Endodermal cell (in vitro differentiated cells): ENCODE measurements around the gene BCL11B. TPM values are rescaled to one million over a fixed set of nuclear protein-coding genes. Genes with fewer than 3 reads are reported as not detected.
A peak's percentile ranks its signal among the peaks of the same experiment; 100 is the strongest.

Source experiments
- DNase-seq: peaks from one replicate; pipeline ENCODE4 v3.0.0-alpha.2; 2017
- H3K27ac ChIP-seq: 2 replicates; pipeline ENCODE4 v1.5.1; 2013; ENCODE audit warnings: mild to moderate bottlenecking, low read depth, low read length, moderate library complexity
- H3K27me3 ChIP-seq: 2 replicates; pipeline ENCODE4 v1.6.1; 2013; ENCODE audit warnings: mild to moderate bottlenecking, low read length, moderate library complexity; ENCODE audit not compliant: insufficient read depth, control insufficient read depth, poor library complexity, severe bottlenecking
- H3K36me3 ChIP-seq: 2 replicates; pipeline ENCODE4 v1.7.0; 2013; ENCODE audit warnings: mild to moderate bottlenecking, low read length, moderate library complexity; ENCODE audit not compliant: control insufficient read depth, insufficient read depth
- H3K4me1 ChIP-seq: one replicate; pipeline ENCODE4 v1.7.0; 2013; ENCODE audit warnings: low read length; ENCODE audit not compliant: control insufficient read depth, insufficient read depth
- H3K4me3 ChIP-seq: 2 replicates; pipeline ENCODE4 v1.5.1; 2013; ENCODE audit warnings: mild to moderate bottlenecking, low read length, moderate library complexity
- H3K9ac ChIP-seq: 2 replicates; pipeline ENCODE4 v1.6.1; 2013; ENCODE audit warnings: mild to moderate bottlenecking, low read length, moderate library complexity; ENCODE audit not compliant: poor library complexity, severe bottlenecking; ENCODE audit errors: extremely low read depth
- H3K9me3 ChIP-seq: 2 replicates; pipeline ENCODE4 v1.6.1; 2013; ENCODE audit warnings: mild to moderate bottlenecking, low read length, moderate library complexity; ENCODE audit not compliant: control insufficient read depth
- H3K27ac Mint-ChIP-seq: 2 replicates; pipeline ENCODE4 v1.8.0; 2020; ENCODE audit warnings: mixed read lengths
- H3K27me3 Mint-ChIP-seq: 2 replicates; pipeline ENCODE4 v1.8.0; 2021; ENCODE audit warnings: mild to moderate bottlenecking, mixed read lengths; ENCODE audit not compliant: insufficient read depth
- H3K36me3 Mint-ChIP-seq: 2 replicates; pipeline ENCODE4 v1.8.0; 2020; ENCODE audit warnings: low read depth, mixed read lengths
- H3K4me1 Mint-ChIP-seq: 2 replicates; pipeline ENCODE4 v1.8.0; 2020; ENCODE audit warnings: mixed read lengths
- H3K4me3 Mint-ChIP-seq: 2 replicates; pipeline ENCODE4 v1.8.0; 2020; ENCODE audit warnings: mild to moderate bottlenecking, moderate library complexity, mixed read lengths
- H3K9me3 Mint-ChIP-seq: 2 replicates; pipeline ENCODE4 v1.8.0; 2020; ENCODE audit warnings: mild to moderate bottlenecking, mixed read lengths
- CTCF ChIP-seq: fragments of 200-600 bp; sonication (generic); conservative IDR thresholded peaks from 2 replicates; pipeline ENCODE4 v1.5.0; 2021; ENCODE audit warnings: antibody characterized with exemption, mild to moderate bottlenecking
- WGBS, 2 experiments: methylation state at CpG; one replicate each; pipeline versions ENCODE4 v1.1.5 to v1.1.7; 2013; ENCODE audit warnings: missing lambda C conversion rate in 2 of 2, mixed read lengths in 1 of 2; ENCODE audit not compliant: insufficient coverage in 1 of 2, insufficient read length in 1 of 2; 5-methylcytosine and 5-hydroxymethylcytosine counted together
- total RNA-seq, 2 donors: library from RNA; stranded (reverse); fragmentation: NEBNext Ultra II Directional in 1 of 2; extraction: Animal tissue kit (Norgen Biotek cat#: 25700) in 1 of 2; gene quantifications; 2 replicates in 1 of 2; 3 replicates in 1 of 2; pipeline ENCODE4 v1.2.1, GENCODE V29; 2021

BCL11B gene
- total RNA-seq, 2 donors from 2014 or later: 5.7 to 6.0 TPM

GRCh38 chr14:99191395-99192027 is 80.5 kb downstream of the BCL11B start:
- no peaks in the 10 kb centered on the region for H3K27me3 ChIP-seq
- H3K4me3 Mint-ChIP-seq: no peak overlapping the region
- no peaks in the 10 kb centered on the region for H3K9me3 Mint-ChIP-seq
- no peak for TF ChIP-seq CTCF
- WGBS, 2 experiments: 76 to 89% methylated on average over 4 to 10 of the region's 10 CpGs
- H3K27ac ChIP-seq: no peak overlapping the region
- no peak for DNase-seq
- no peak overlapping the region for H3K9ac ChIP-seq
- H3K36me3 ChIP-seq: no peaks in the 10 kb centered on the region
- no peaks in the 10 kb centered on the region for H3K36me3 Mint-ChIP-seq
- H3K4me1 ChIP-seq: no peaks in the 10 kb centered on the region
- H3K9me3 ChIP-seq: no peaks in the 10 kb centered on the region
- no peaks in the 10 kb centered on the region for H3K27me3 Mint-ChIP-seq
- peaks cover 24% of the 10 kb centered on the region for H3K4me1 Mint-ChIP-seq
- H3K27ac Mint-ChIP-seq: no peak overlapping the region
- H3K4me3 ChIP-seq: no peak overlapping the region

GRCh38 chr14:99190696-99191394 is 81.2 kb downstream of the BCL11B start:
- DNase-seq: no peak
- H3K4me1 ChIP-seq: no peaks in the 10 kb centered on the region
- Mint-ChIP-seq H3K36me3 (no peaks in the 10 kb centered on the region), H3K4me1 (peaks cover 24% of the 10 kb centered on the region), H3K4me3 (no peak overlapping the region), H3K9me3 (no peaks in the 10 kb centered on the region), H3K27ac (no peak overlapping the region), H3K27me3 (no peaks in the 10 kb centered on the region)
- WGBS, 2 experiments: 84 to 86% methylated on average over 7 to 11 of the region's 11 CpGs
- H3K4me3 ChIP-seq: no peak overlapping the region
- H3K9me3 ChIP-seq: no peaks in the 10 kb centered on the region
- H3K27ac ChIP-seq: no peak overlapping the region
- no peak overlapping the region for H3K9ac ChIP-seq
- no peak for TF ChIP-seq CTCF
- no peaks in the 10 kb centered on the region for H3K36me3 ChIP-seq
- H3K27me3 ChIP-seq: no peaks in the 10 kb centered on the region

GRCh38 chr14:99189201-99189801 is 82.7 kb downstream of the BCL11B start:
- WGBS, 2 experiments: 95 to 100% methylated on average over 11 to 26 of the region's 26 CpGs
- no peaks in the 10 kb centered on the region for H3K9me3 Mint-ChIP-seq
- H3K4me1 ChIP-seq: no peaks in the 10 kb centered on the region

More at GRCh38 chr14:99189201-99189801, 82.7 kb downstream of the BCL11B start:
- Histone ChIP-seq H3K27ac (peak overlapping the region; percentile 7), H3K4me3 (no peak overlapping the region), H3K27me3 (no peaks in the 10 kb centered on the region), H3K9me3 (no peaks in the 10 kb centered on the region), H3K9ac (no peak overlapping the region), H3K36me3 (no peaks in the 10 kb centered on the region)
- no peaks in the 10 kb centered on the region for H3K27me3 Mint-ChIP-seq
- peaks cover 24% of the 10 kb centered on the region for H3K4me1 Mint-ChIP-seq
- no peak for DNase-seq
- no peaks in the 10 kb centered on the region for H3K36me3 Mint-ChIP-seq
- H3K27ac Mint-ChIP-seq: peak overlapping the region; percentile 30
- no peak overlapping the region for H3K4me3 Mint-ChIP-seq
- TF ChIP-seq CTCF: no peak
